AG10803 (cell line): Measurements from ENCODE around the gene KCTD3.

Experiments used
- DNase-seq: peaks from one replicate; pipeline ENCODE4 v3.0.0; 2010; ENCODE audit warnings: low read depth
- H3K4me3 ChIP-seq: 2 replicates; pipeline ENCODE4 v1.5.1; 2011; ENCODE audit warnings: mild to moderate bottlenecking, low read length, control low read depth
- CTCF ChIP-seq: conservative IDR thresholded peaks from 2 replicates; pipeline ENCODE4 v1.5.1; 2011; ENCODE audit warnings: mild to moderate bottlenecking, low read length, control low read depth, inconsistent platforms

Gene KCTD3

GRCh38 chr1:215648957-215649356 is 81.9 kb downstream of the KCTD3 start:
- H3K4me3 ChIP-seq, result no peak overlapping the region
- no peak for TF ChIP-seq CTCF
- DNase-seq, result no peak

GRCh38 chr1:215650446-215651149 is 83.5 kb downstream of the KCTD3 start:
- DNase-seq, result no peak

GRCh38 chr1:215651867-215652266 is 84.8 kb downstream of the KCTD3 start:
- TF ChIP-seq CTCF, result no peak
- H3K4me3 ChIP-seq, result no peak overlapping the region
- no peak for DNase-seq

More at GRCh38 chr1:215650446-215651149, 83.5 kb downstream of the KCTD3 start:
- no peak for TF ChIP-seq CTCF
- H3K4me3 ChIP-seq, result no peak overlapping the region

GRCh38 chr1:215652371-215652770 is 85.3 kb downstream of the KCTD3 start:
- no peak for TF ChIP-seq CTCF
- no peak overlapping the region for H3K4me3 ChIP-seq
- DNase-seq, result no peak

GRCh38 chr1:215657047-215657446 is 89.9 kb downstream of the KCTD3 start:
- no peak for TF ChIP-seq CTCF
- H3K4me3 ChIP-seq, result no peak overlapping the region
- DNase-seq, result no peak

- TF ChIP-seq CTCF, result no peak
- H3K4me3 ChIP-seq, result no peak overlapping the region
- DNase-seq, result no peak
Measured at GRCh38 chr1:215660259-215660658, 93.2 kb downstream of the KCTD3 start.

GRCh38 chr1:215661033-215661432 is 93.9 kb downstream of the KCTD3 start:
- no peak for DNase-seq
- no peak for TF ChIP-seq CTCF
- no peak overlapping the region for H3K4me3 ChIP-seq
